Osteoblast (primary cell): ENCODE measurements around the gene GPR108. TPM values are rescaled to one million over a fixed set of nuclear protein-coding genes. Genes with fewer than 3 reads are reported as not detected.

Experiments
- DNase-seq: peaks from one replicate; pipeline ENCODE4 v3.0.0; 2011; ENCODE audit warnings: low spot score, mixed read lengths; ENCODE audit not compliant: insufficient read length; ENCODE audit errors: missing footprints
- H2AFZ ChIP-seq: 2 replicates; pipeline ENCODE4 v1.6.0; 2011; ENCODE audit warnings: mild to moderate bottlenecking, low read length
- H3K27ac ChIP-seq: 2 replicates; pipeline ENCODE4 v1.5.1; 2011; ENCODE audit warnings: mild to moderate bottlenecking, low read depth, low read length, moderate library complexity
- H3K27me3 ChIP-seq: 2 replicates; pipeline ENCODE4 v1.6.0; 2012; ENCODE audit warnings: mild to moderate bottlenecking, control low read depth, inconsistent platforms, low read length, moderate library complexity; ENCODE audit not compliant: insufficient read depth
- H3K36me3 ChIP-seq: 2 replicates; pipeline ENCODE4 v1.5.1; 2011; ENCODE audit warnings: mild to moderate bottlenecking, low read length, control low read depth, moderate library complexity; ENCODE audit not compliant: insufficient read depth
- H3K4me1 ChIP-seq: 2 replicates; pipeline ENCODE4 v1.5.1; 2011; ENCODE audit warnings: mild to moderate bottlenecking, low read length, control low read depth, moderate library complexity; ENCODE audit not compliant: insufficient read depth
- H3K4me2 ChIP-seq: 2 replicates; pipeline ENCODE4 v1.6.0; 2011; ENCODE audit warnings: mild to moderate bottlenecking, low read length; ENCODE audit not compliant: insufficient read depth
- H3K4me3 ChIP-seq: fragments of 200-600 bp; sonication (generic); 3 replicates; pipeline ENCODE4 v1.5.1; 2012; ENCODE audit warnings: mild to moderate bottlenecking, low read length, inconsistent platforms; ENCODE audit not compliant: insufficient read depth
- H3K79me2 ChIP-seq: 2 replicates; pipeline ENCODE4 v1.6.0; 2012; ENCODE audit warnings: mild to moderate bottlenecking, low read length, control low read depth, inconsistent platforms; ENCODE audit not compliant: insufficient read depth
- H3K9me3 ChIP-seq: 2 replicates; pipeline ENCODE4 v1.5.1; 2011; ENCODE audit warnings: low read depth, low read length, control low read depth
- H4K20me1 ChIP-seq: 2 replicates; pipeline ENCODE4 v1.6.0; 2012; ENCODE audit warnings: mild to moderate bottlenecking, low read length, control low read depth; ENCODE audit not compliant: insufficient read depth
- total RNA-seq: library from RNA; depleted of rRNA; stranded (reverse); fragments of >200 nt; gene quantifications from 2 replicates; pipeline ENCODE4 v1.2.3, GENCODE V29; 2012
- TF ChIP-seq, protein P1 (sequence below): IDR thresholded peaks from 2 replicates; pipeline ENCODE4 v1.5.1; 2011; ENCODE audit warnings: mild to moderate bottlenecking, low read depth, low read length, moderate library complexity; ENCODE audit errors: extremely low read depth

The GPR108 gene
- total RNA-seq, 1 donor, result 42.3 TPM

DNA sequence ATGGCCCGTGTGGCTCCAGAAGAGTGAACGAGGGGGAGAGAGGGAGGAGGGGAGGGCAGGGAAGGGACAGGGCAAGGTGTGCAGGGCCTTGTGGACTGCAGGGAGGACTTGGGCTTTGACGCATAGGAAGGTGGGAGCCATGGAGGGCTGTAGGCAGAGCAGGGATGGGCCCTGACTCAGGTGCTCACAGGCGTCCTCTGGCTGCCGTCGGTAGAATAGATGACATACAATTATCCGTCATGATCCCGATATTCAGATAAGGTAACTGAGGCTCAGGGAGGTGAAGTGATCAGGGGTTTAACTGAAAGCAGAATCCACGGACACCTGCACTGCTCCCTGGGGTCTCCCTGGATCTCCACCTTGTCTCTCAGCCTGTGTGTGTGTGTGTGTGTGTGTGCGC lies 20.3 kb downstream of the GPR108 start:
- Histone ChIP-seq H4K20me1 (no peaks in the 10 kb centered on the region), H3K4me1 (peaks cover 8% of the 10 kb centered on the region), H3K4me3 (no peak overlapping the region), H3K36me3 (no peaks in the 10 kb centered on the region), H3K79me2 (no peaks in the 10 kb centered on the region), H2AFZ (no peak overlapping the region), H3K4me2 (no peak overlapping the region), H3K9me3 (no peaks in the 10 kb centered on the region), H3K27ac (no peak overlapping the region), H3K27me3 (peaks cover 8% of the 10 kb centered on the region)
- peak; percentile 68 for DNase-seq
- TF ChIP-seq, protein P1, sequence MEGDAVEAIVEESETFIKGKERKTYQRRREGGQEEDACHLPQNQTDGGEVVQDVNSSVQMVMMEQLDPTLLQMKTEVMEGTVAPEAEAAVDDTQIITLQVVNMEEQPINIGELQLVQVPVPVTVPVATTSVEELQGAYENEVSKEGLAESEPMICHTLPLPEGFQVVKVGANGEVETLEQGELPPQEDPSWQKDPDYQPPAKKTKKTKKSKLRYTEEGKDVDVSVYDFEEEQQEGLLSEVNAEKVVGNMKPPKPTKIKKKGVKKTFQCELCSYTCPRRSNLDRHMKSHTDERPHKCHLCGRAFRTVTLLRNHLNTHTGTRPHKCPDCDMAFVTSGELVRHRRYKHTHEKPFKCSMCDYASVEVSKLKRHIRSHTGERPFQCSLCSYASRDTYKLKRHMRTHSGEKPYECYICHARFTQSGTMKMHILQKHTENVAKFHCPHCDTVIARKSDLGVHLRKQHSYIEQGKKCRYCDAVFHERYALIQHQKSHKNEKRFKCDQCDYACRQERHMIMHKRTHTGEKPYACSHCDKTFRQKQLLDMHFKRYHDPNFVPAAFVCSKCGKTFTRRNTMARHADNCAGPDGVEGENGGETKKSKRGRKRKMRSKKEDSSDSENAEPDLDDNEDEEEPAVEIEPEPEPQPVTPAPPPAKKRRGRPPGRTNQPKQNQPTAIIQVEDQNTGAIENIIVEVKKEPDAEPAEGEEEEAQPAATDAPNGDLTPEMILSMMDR, result no peak

- no peaks in the 10 kb centered on the region for H4K20me1 ChIP-seq
- no peak overlapping the region for H3K4me3 ChIP-seq
- no peak overlapping the region for H2AFZ ChIP-seq
- H3K79me2 ChIP-seq, result no peaks in the 10 kb centered on the region
- peaks cover 9% of the 10 kb centered on the region for H3K27me3 ChIP-seq
- peaks cover 8% of the 10 kb centered on the region for H3K4me1 ChIP-seq
- H3K4me2 ChIP-seq, result no peak overlapping the region
- TF ChIP-seq, protein P1, result no peak
- H3K9me3 ChIP-seq, result no peaks in the 10 kb centered on the region
- H3K27ac ChIP-seq, result no peak overlapping the region
- H3K36me3 ChIP-seq, result no peaks in the 10 kb centered on the region
- peak; percentile 55 for DNase-seq
Observed at GRCh38 chr19:6716610-6716970, 20.8 kb downstream of the GPR108 start.

- no peaks in the 10 kb centered on the region for H3K4me1 ChIP-seq
- H3K9me3 ChIP-seq, result no peaks in the 10 kb centered on the region
- H3K4me3 ChIP-seq, result no peak overlapping the region
- H4K20me1 ChIP-seq, result no peaks in the 10 kb centered on the region
- H3K4me2 ChIP-seq, result no peak overlapping the region
- no peaks in the 10 kb centered on the region for H3K36me3 ChIP-seq
- TF ChIP-seq, protein P1, result no peak
- no peaks in the 10 kb centered on the region for H3K79me2 ChIP-seq
- H3K27me3 ChIP-seq, result peaks cover 18% of the 10 kb centered on the region
- no peak overlapping the region for H2AFZ ChIP-seq
- H3K27ac ChIP-seq, result no peak overlapping the region
- DNase-seq, result no peak
Observed at GRCh38 chr19:6714749-6715555, 22.4 kb downstream of the GPR108 start.

DNA sequence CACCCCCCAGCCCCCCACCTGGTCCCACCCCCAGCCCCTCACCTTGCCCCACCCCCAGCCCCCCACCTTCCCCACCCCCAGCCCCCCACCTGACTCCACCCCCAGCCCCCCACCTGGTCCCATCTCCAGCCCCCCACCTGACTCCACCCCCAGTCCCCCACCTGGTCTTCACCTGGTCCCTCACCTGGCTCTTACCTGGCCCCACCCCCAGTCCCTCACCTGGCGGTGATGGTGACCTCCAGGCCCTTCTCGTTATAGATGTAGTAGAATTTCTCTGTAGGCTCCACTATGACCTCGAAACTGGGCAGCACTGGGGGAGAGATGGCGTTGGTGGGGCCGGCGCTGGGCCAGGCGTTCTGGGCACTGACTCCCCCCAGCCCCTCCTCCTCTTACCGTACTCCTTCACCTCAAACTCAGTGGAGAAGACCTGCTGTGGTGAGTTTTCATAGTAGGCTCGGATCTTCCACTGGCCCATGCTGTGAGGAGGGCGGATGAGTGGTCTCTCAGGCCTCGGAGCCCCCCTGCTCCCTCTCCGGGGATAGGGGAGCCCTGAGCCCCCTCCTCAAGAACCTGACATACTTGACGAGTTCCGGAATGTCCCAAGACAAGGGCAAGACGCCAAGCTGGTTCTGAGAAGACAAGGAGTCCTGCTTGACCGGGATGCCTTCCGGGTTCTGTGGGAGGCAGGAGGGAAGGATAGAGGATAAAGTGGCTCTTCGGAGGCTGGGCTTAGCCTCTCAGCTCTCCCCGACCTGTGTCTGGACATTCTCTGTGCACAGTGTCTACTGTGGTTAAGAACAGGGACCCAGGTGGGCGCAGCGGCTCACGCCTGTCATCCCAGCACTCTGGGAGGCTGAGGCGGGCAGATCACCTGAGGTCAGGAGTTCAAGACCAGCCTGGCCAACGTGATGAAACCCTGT lies 23.3 kb downstream of the GPR108 start:
- Histone ChIP-seq H3K4me1 (no peaks in the 10 kb centered on the region), H3K27ac (no peak overlapping the region), H3K4me2 (no peak overlapping the region), H3K4me3 (no peak overlapping the region), H3K79me2 (no peaks in the 10 kb centered on the region), H3K9me3 (no peaks in the 10 kb centered on the region), H3K27me3 (peaks cover 18% of the 10 kb centered on the region), H2AFZ (no peak overlapping the region), H4K20me1 (no peaks in the 10 kb centered on the region), H3K36me3 (no peaks in the 10 kb centered on the region)
- TF ChIP-seq, protein P1, result no peak
- peak; percentile 42 for DNase-seq
